HEK293 (cell line): ENCODE data around the gene ZSWIM3.

Experiments
- CTCF ChIA-PET: fragments of 350-600 bp; formaldehyde crosslinking; extraction: SDS; loops from one replicate; lab custom pipeline; 2021; ENCODE audit warnings: antibody characterized with exemption; lab: Yijun Ruan, JAX
- POLR2A ChIA-PET: fragments of 300-600 bp; formaldehyde crosslinking; extraction: SDS; loops from one replicate; lab custom pipeline; 2020; ENCODE audit warnings: antibody characterized with exemption, inconsistent platforms; lab: Yijun Ruan, JAX
- H3K27ac ChIP-seq: fragments of 200-500 bp; sonication (Bioruptor generic); 2 replicates; pipeline ENCODE4 v1.5.1; 2014; ENCODE audit warnings: low read depth, low read length, control low read depth, inconsistent platforms; ENCODE audit errors: extremely low read depth
- H3K36me3 ChIP-seq, 2 experiments: fragments of 200-500 bp in 1 of 2; sonication (Bioruptor generic) in 1 of 2; 1 replicate in 1 of 2; 2 replicates in 1 of 2; pipeline ENCODE4 v1.5.1; 2014 to 2017; ENCODE audit warnings: inconsistent platforms in 2 of 2, low read length in 2 of 2; ENCODE audit not compliant: control insufficient read depth in 2 of 2, insufficient read depth in 1 of 2
- H3K4me1 ChIP-seq: fragments of 200-500 bp; sonication (Bioruptor generic); 2 replicates; pipeline ENCODE4 v1.5.1; 2014; ENCODE audit warnings: mild to moderate bottlenecking, low read length, inconsistent platforms; ENCODE audit not compliant: control insufficient read depth, insufficient read depth
- H3K4me3 ChIP-seq: 2 replicates; pipeline ENCODE4 v1.5.1; 2011; ENCODE audit warnings: low read depth, mild to moderate bottlenecking, control low read depth, low read length, moderate library complexity
- H3K9me3 ChIP-seq: fragments of 200-500 bp; sonication (Bioruptor generic); 2 replicates; pipeline ENCODE4 v1.5.1; 2014; ENCODE audit warnings: low read depth, low read length, inconsistent platforms; ENCODE audit not compliant: control insufficient read depth, insufficient read depth
- ELK4 ChIP-seq: IDR thresholded peaks from 2 replicates; pipeline ENCODE4 v1.6.1; 2011; ENCODE audit warnings: mild to moderate bottlenecking, low read depth, low read length, borderline replicate concordance
- HIC1 ChIP-seq: fragments of 450-650 bp; formaldehyde crosslinking; IDR thresholded peaks from 2 replicates; pipeline ENCODE4 v1.5.1; 2016; ENCODE audit warnings: missing biosample characterization, missing genetic modification characterization
- SP7 ChIP-seq: fragments of 450-650 bp; formaldehyde crosslinking; IDR thresholded peaks from 2 replicates; pipeline ENCODE4 v1.5.1; 2016; ENCODE audit warnings: missing biosample characterization, missing genetic modification characterization
- ZNF175 ChIP-seq: fragments of 450-650 bp; formaldehyde crosslinking; IDR thresholded peaks from 2 replicates; pipeline ENCODE4 v1.5.1; 2016; ENCODE audit warnings: missing biosample characterization, missing genetic modification characterization
- ZNF280C ChIP-seq: fragments of 450-650 bp; formaldehyde crosslinking; IDR thresholded peaks from 2 replicates; pipeline ENCODE4 v1.5.1; 2016; ENCODE audit warnings: missing biosample characterization, missing genetic modification characterization
- ZNF324 ChIP-seq: fragments of 450-650 bp; formaldehyde crosslinking; IDR thresholded peaks from 2 replicates; pipeline ENCODE4 v1.5.1; 2016; ENCODE audit warnings: missing biosample characterization, missing genetic modification characterization
- ZNF426 ChIP-seq: fragments of 450-650 bp; formaldehyde crosslinking; IDR thresholded peaks from 2 replicates; pipeline ENCODE4 v1.5.1; 2017; ENCODE audit warnings: missing biosample characterization, missing genetic modification characterization, mild to moderate bottlenecking, inconsistent platforms, moderate library complexity
- ZNF488 ChIP-seq: fragments of 450-650 bp; formaldehyde crosslinking; IDR thresholded peaks from 2 replicates; pipeline ENCODE4 v1.5.1; 2016; ENCODE audit warnings: missing biosample characterization, missing genetic modification characterization
- ZNF610 ChIP-seq: fragments of 450-650 bp; formaldehyde crosslinking; IDR thresholded peaks from 2 replicates; pipeline ENCODE4 v1.5.1; 2016; ENCODE audit warnings: missing biosample characterization, missing genetic modification characterization, borderline replicate concordance
- ZNF639 ChIP-seq: fragments of 450-650 bp; formaldehyde crosslinking; IDR thresholded peaks from 2 replicates; pipeline ENCODE4 v1.5.1; 2016; ENCODE audit warnings: missing biosample characterization, missing genetic modification characterization
- ZNF654 ChIP-seq: fragments of 450-650 bp; formaldehyde crosslinking; IDR thresholded peaks from 2 replicates; pipeline ENCODE4 v1.5.1; 2016; ENCODE audit warnings: low read depth, missing biosample characterization, missing genetic modification characterization
- ZNF704 ChIP-seq: fragments of 450-650 bp; formaldehyde crosslinking; IDR thresholded peaks from 2 replicates; pipeline ENCODE4 v1.5.1; 2016; ENCODE audit warnings: missing biosample characterization, missing genetic modification characterization
- ZSCAN30 ChIP-seq: fragments of 450-650 bp; IDR thresholded peaks from 2 replicates; pipeline ENCODE4 v1.5.1; 2018; ENCODE audit warnings: missing biosample characterization, mild to moderate bottlenecking, missing genetic modification characterization, moderate library complexity

Gene ZSWIM3

GRCh38 chr20:45925821-45926506 is 68.5 kb downstream of the ZSWIM3 start:
- Histone ChIP-seq H3K4me3 (no peak overlapping the region), H3K4me1 (no peaks in the 10 kb centered on the region)

More at GRCh38 chr20:45925821-45926506, 68.5 kb downstream of the ZSWIM3 start:
- POLR2A ChIA-PET: interaction anchor here (0.7 to 2.4 kb wide), 2 partner anchors 8 to 20 kb away, joined by 3 to 14 read pairs; partner anchors contain the start of gene PCIF1
- TF ChIP-seq ZNF654 (tag by site-specific recombination) (no peak), ZNF488 (no peak), ZSCAN30 (tag by site-specific recombination) (no peak), ZNF639 (tag by site-specific recombination) (no peak), ZNF610 (tag by site-specific recombination) (no peak), ZNF175 (tag by site-specific recombination) (no peak), SP7 (tag by site-specific recombination) (no peak), ZNF426 (tag by site-specific recombination) (no peak), HIC1 (tag by site-specific recombination) (no peak), ELK4 (no peak), ZNF704 (tag by site-specific recombination) (no peak), ZNF324 (tag by site-specific recombination) (no peak), ZNF280C (no peak)
- CTCF ChIA-PET: no interaction called here
- no peaks in the 10 kb centered on the region for H3K36me3 ChIP-seq
- no peaks in the 10 kb centered on the region for H3K9me3 ChIP-seq
- H3K27ac ChIP-seq: no peak overlapping the region
